Airway epithelial cell (primary cell): ENCODE data around the gene CYP2J2. TPM values are rescaled to one million over a fixed set of nuclear protein-coding genes. Genes with fewer than 3 reads are reported as not detected.

Source experiments
- total RNA-seq: library from RNA; depleted of rRNA; stranded (reverse); fragments of >200 nt; gene quantifications from 2 replicates; pipeline ENCODE4 v1.2.3, GENCODE V29; 2015

CYP2J2 gene, protein sequence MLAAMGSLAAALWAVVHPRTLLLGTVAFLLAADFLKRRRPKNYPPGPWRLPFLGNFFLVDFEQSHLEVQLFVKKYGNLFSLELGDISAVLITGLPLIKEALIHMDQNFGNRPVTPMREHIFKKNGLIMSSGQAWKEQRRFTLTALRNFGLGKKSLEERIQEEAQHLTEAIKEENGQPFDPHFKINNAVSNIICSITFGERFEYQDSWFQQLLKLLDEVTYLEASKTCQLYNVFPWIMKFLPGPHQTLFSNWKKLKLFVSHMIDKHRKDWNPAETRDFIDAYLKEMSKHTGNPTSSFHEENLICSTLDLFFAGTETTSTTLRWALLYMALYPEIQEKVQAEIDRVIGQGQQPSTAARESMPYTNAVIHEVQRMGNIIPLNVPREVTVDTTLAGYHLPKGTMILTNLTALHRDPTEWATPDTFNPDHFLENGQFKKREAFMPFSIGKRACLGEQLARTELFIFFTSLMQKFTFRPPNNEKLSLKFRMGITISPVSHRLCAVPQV
- total RNA-seq: 3.0 and 4.0 TPM in 2 replicates

DNA sequence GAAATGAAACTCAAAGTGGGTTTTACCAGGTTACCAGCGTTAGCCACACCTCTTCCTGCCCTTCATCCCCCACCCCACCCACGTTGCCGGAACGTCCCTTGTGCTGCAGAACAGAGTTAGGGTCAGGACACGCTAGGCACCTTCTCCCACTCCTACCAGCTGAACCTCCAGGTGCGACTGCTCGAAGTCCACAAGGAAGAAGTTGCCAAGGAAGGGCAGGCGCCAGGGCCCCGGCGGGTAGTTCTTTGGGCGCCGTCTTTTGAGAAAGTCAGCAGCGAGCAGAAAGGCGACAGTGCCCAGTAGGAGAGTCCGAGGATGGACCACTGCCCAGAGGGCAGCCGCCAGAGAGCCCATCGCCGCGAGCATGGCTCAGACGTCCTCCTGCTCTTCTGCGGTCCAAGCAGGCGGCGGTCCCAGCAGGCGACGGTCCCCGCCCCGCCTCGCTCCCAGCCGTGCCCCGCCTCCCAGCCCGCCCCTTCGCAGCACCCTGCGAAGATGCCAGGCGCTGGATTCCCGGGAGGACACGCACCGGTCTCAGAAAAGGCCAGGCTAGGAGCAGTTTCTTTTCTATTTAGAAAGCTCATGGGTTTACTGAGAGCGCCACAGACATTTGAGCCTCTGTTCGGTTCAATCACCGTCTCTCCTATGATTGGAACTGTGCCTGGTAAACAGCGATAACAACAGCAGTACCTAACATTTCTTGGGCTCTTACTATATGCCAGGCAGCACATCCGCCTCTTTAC lies at the start of gene CYP2J2:
Gene CYP2J2, minus strand, starts transcription at position 393 of the 743 bp plus-strand sequence. Its CDS starts 27 bp downstream, at position 366.

Other genes with a start within 250 kb of the CYP2J2 start
- 7.1 and 10.7 TPM in 2 replicates for gene HOOK1, start 111.8 kb downstream of the CYP2J2 start, total RNA-seq
- gene C1orf87, start 147.0 kb upstream of the CYP2J2 start, total RNA-seq: not detected in 2 replicates